ENCODE measurements around the gene ANKFN1.

The ANKFN1 gene

GRCh38 chr17:56158915-56159825 is 5.9 kb downstream of the ANKFN1 start:
- Histone ChIP-seq H3K4me3 (no peak overlapping the region), H3K4me1 (no peaks in the 10 kb centered on the region), H3K9me3 (no peaks in the 10 kb centered on the region), H3K36me3 (no peaks in the 10 kb centered on the region), H3K27ac (no peak overlapping the region), H3K27me3 (no peaks in the 10 kb centered on the region)
- intact Hi-C loops (cut with DNase I; ENCODE audit: low total_unique reads), result no loop called here
- DNase-seq, result no peak
- no peak for TF ChIP-seq CTCF (IDR thresholded peaks at IDR 0.05)

- Histone ChIP-seq H3K4me3 (no peak overlapping the region), H3K36me3 (no peaks in the 10 kb centered on the region), H3K4me1 (no peaks in the 10 kb centered on the region), H3K27ac (no peak overlapping the region), H3K27me3 (no peaks in the 10 kb centered on the region), H3K9me3 (no peaks in the 10 kb centered on the region)
- TF ChIP-seq CTCF (IDR thresholded peaks at IDR 0.05), result no peak
- no peak for DNase-seq
- intact Hi-C loops (cut with DNase I; ENCODE audit: low total_unique reads), result no loop called here
Observed at GRCh38 chr17:56159826-56160380, 6.6 kb downstream of the ANKFN1 start.

GRCh38 chr17:56160422-56160821 is 7.1 kb downstream of the ANKFN1 start:
- DNase-seq, result no peak
- intact Hi-C loops (cut with DNase I; ENCODE audit: low total_unique reads), result no loop called here
- no peaks in the 10 kb centered on the region for H3K27me3 ChIP-seq
- no peak for TF ChIP-seq CTCF (IDR thresholded peaks at IDR 0.05)
- H3K9me3 ChIP-seq, result no peaks in the 10 kb centered on the region
- no peak overlapping the region for H3K4me3 ChIP-seq
- H3K27ac ChIP-seq, result no peak overlapping the region
- no peaks in the 10 kb centered on the region for H3K36me3 ChIP-seq
- H3K4me1 ChIP-seq, result no peaks in the 10 kb centered on the region

- H3K9me3 ChIP-seq, result no peaks in the 10 kb centered on the region
Observed at GRCh38 chr17:56165072-56165641, 11.9 kb downstream of the ANKFN1 start.

GRCh38 chr17:56167491-56167890 is 14.2 kb downstream of the ANKFN1 start:
- intact Hi-C loops (cut with DNase I; ENCODE audit: low total_unique reads), result no loop called here
- Histone ChIP-seq H3K27ac (no peak overlapping the region), H3K36me3 (no peaks in the 10 kb centered on the region), H3K4me3 (no peak overlapping the region), H3K4me1 (no peaks in the 10 kb centered on the region), H3K9me3 (no peaks in the 10 kb centered on the region), H3K27me3 (no peaks in the 10 kb centered on the region)
- no peak for TF ChIP-seq CTCF (IDR thresholded peaks at IDR 0.05)
- no peak for DNase-seq

More at GRCh38 chr17:56165072-56165641, 11.9 kb downstream of the ANKFN1 start:
- Histone ChIP-seq H3K27ac (no peak overlapping the region), H3K4me3 (no peak overlapping the region), H3K27me3 (no peaks in the 10 kb centered on the region), H3K36me3 (no peaks in the 10 kb centered on the region), H3K4me1 (no peaks in the 10 kb centered on the region)
- TF ChIP-seq CTCF (IDR thresholded peaks at IDR 0.05), result no peak
- DNase-seq, result no peak
- intact Hi-C loops (cut with DNase I; ENCODE audit: low total_unique reads), result no loop called here

All from tibial artery (tissue), 4 donors.